Measurements from ENCODE around the gene GMPR2. TPM values are rescaled to one million over a fixed set of nuclear protein-coding genes. Genes with fewer than 3 reads are reported as not detected.
A peak's percentile ranks its signal among the peaks of the same experiment; 100 is the strongest.

The GMPR2 gene
- total and polyA plus RNA-seq, 2 of the 13 experiments (the other 11 are each of a cell fraction or from before 2014, with no cell fraction given), result 210 to 273 TPM

GRCh38 chr14:24195186-24196070 is 37.3 kb upstream of the GMPR2 start, which contains the start of gene TM9SF1 (continued):
- TF ChIP-seq, protein P1, sequence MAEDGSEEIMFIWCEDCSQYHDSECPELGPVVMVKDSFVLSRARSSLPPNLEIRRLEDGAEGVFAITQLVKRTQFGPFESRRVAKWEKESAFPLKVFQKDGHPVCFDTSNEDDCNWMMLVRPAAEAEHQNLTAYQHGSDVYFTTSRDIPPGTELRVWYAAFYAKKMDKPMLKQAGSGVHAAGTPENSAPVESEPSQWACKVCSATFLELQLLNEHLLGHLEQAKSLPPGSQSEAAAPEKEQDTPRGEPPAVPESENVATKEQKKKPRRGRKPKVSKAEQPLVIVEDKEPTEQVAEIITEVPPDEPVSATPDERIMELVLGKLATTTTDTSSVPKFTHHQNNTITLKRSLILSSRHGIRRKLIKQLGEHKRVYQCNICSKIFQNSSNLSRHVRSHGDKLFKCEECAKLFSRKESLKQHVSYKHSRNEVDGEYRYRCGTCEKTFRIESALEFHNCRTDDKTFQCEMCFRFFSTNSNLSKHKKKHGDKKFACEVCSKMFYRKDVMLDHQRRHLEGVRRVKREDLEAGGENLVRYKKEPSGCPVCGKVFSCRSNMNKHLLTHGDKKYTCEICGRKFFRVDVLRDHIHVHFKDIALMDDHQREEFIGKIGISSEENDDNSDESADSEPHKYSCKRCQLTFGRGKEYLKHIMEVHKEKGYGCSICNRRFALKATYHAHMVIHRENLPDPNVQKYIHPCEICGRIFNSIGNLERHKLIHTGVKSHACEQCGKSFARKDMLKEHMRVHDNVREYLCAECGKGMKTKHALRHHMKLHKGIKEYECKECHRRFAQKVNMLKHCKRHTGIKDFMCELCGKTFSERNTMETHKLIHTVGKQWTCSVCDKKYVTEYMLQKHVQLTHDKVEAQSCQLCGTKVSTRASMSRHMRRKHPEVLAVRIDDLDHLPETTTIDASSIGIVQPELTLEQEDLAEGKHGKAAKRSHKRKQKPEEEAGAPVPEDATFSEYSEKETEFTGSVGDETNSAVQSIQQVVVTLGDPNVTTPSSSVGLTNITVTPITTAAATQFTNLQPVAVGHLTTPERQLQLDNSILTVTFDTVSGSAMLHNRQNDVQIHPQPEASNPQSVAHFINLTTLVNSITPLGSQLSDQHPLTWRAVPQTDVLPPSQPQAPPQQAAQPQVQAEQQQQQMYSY (CRISPR knock-in tag; IDR thresholded peaks at IDR 0.05), result peak; percentile 78
- peak; percentile 7 to 39; a peak in 1 of 4 replicates for TF ChIP-seq EP300 (IDR thresholded peaks at IDR 0.05; ENCODE audit: low read depth in 2 of 2, low read length in 2 of 2)
- peak; percentile 59; the same call in 1 of the 2 replicates for TF ChIP-seq EP300 (CRISPR knock-in tag; IDR thresholded peaks at IDR 0.05; ENCODE audit: borderline replicate concordance)
- no peak for TF ChIP-seq ZNF468 (CRISPR knock-in tag; IDR thresholded peaks at IDR 0.05)
- peak; percentile 79 for TF ChIP-seq SIN3B (IDR thresholded peaks at IDR 0.05; ENCODE audit: low read length)
- TF ChIP-seq SIX1 (CRISPR knock-in tag; IDR thresholded peaks at IDR 0.05; ENCODE audit: borderline replicate concordance), result 0 out of 2 replicates have a peak, but pooled peaks have one; percentile 42
- TF ChIP-seq KAT8 (CRISPR knock-in tag; IDR thresholded peaks at IDR 0.05), result peak; percentile 99
- TF ChIP-seq AHR (CRISPR knock-in tag; IDR thresholded peaks at IDR 0.05), result no peak; the same call in none of the 2 replicates
- peak; percentile 76 for TF ChIP-seq ZMYM3 (CRISPR knock-in tag; IDR thresholded peaks at IDR 0.05)
- TF ChIP-seq MATR3 (CRISPR knock-in tag; IDR thresholded peaks at IDR 0.05), result no peak
- TF ChIP-seq RBFOX2 (IDR thresholded peaks at IDR 0.05; ENCODE audit: low read depth, low read length), result peak; percentile 100
- no peak for TF ChIP-seq RBM22 (optimal IDR thresholded peaks at IDR 0.05; ENCODE audit: low read length)
- TF ChIP-seq CCDC6 (CRISPR knock-in tag; IDR thresholded peaks at IDR 0.05), result no peak
- TF ChIP-seq ZBTB42 (CRISPR knock-in tag; IDR thresholded peaks at IDR 0.05), result peak; percentile 97
- TF ChIP-seq ZNF329 (CRISPR knock-in tag; IDR thresholded peaks at IDR 0.05; ENCODE audit: low read depth), result peak; percentile 92
- TF ChIP-seq SMYD3 (CRISPR knock-in tag; IDR thresholded peaks at IDR 0.05), result peak; percentile 97; the same call in 1 of the 2 replicates
- peak; percentile 97 for TF ChIP-seq ZNF101 (CRISPR knock-in tag; IDR thresholded peaks at IDR 0.05; ENCODE audit: borderline replicate concordance, low read depth)
- TF ChIP-seq ZBTB3 (CRISPR knock-in tag; IDR thresholded peaks at IDR 0.05; ENCODE audit: borderline replicate concordance, low read depth), result peak; percentile 96
- TF ChIP-seq FLYWCH1 (CRISPR knock-in tag; IDR thresholded peaks at IDR 0.05), result peak; percentile 75; the same call in 1 of the 2 replicates
- no peak for TF ChIP-seq ZNF530 (CRISPR knock-in tag; IDR thresholded peaks at IDR 0.05; ENCODE audit: low read depth)
- TF ChIP-seq ZNF503 (CRISPR knock-in tag; IDR thresholded peaks at IDR 0.05), result peak; percentile 91; the same call in 1 of the 2 replicates
- peak; percentile 100 for TF ChIP-seq ZNF547 (CRISPR knock-in tag; IDR thresholded peaks at IDR 0.05)
- peak; percentile 45 for TF ChIP-seq GPN1 (CRISPR knock-in tag; IDR thresholded peaks at IDR 0.05; ENCODE audit: borderline replicate concordance)
- peak; percentile 98 for TF ChIP-seq SMAD1 (CRISPR knock-in tag; IDR thresholded peaks at IDR 0.05; ENCODE audit: borderline replicate concordance, low read depth)
- peak; percentile 99 for TF ChIP-seq JARID2 (CRISPR knock-in tag; IDR thresholded peaks at IDR 0.05; ENCODE audit: insufficient replicate concordance)
